GM12891 (cell line): Measurements from ENCODE around the gene ELL.

Source experiments
- DNase-seq: peaks from one replicate; pipeline ENCODE4 v3.0.0; 2011; ENCODE audit warnings: low spot score; ENCODE audit not compliant: insufficient read length
- FAIRE-seq: peaks from 2 replicates; lab custom pipeline; 2011; peaks lifted over from hg19 to GRCh38; lab: Jason Lieb, UNC
- PAX5 ChIP-seq: IDR thresholded peaks from 2 replicates; pipeline ENCODE4 v1.6.1; 2011; ENCODE audit warnings: low read length, moderate library complexity, mild to moderate bottlenecking; ENCODE audit not compliant: insufficient read depth, severe bottlenecking
- POLR2A ChIP-seq: IDR thresholded peaks from 2 replicates; pipeline ENCODE4 v1.6.1; 2011; ENCODE audit warnings: low read depth, low read length, control low read depth
- POLR2AphosphoS5 ChIP-seq: IDR thresholded peaks from 2 replicates; pipeline ENCODE4 v1.6.1; 2011; ENCODE audit warnings: low read depth, low read length, control low read depth
- POU2F2 ChIP-seq: IDR thresholded peaks from 2 replicates; pipeline ENCODE4 v1.6.1; 2011; ENCODE audit warnings: low read depth, mild to moderate bottlenecking, control low read depth, low read length, moderate library complexity
- SPI1 ChIP-seq: IDR thresholded peaks from 2 replicates; pipeline ENCODE4 v1.6.1; 2011; ENCODE audit warnings: low read depth, low read length, control low read depth
- TAF1 ChIP-seq: IDR thresholded peaks from 2 replicates; pipeline ENCODE4 v1.6.1; 2011; ENCODE audit warnings: low read depth, low read length, control low read depth

ELL gene

DNA sequence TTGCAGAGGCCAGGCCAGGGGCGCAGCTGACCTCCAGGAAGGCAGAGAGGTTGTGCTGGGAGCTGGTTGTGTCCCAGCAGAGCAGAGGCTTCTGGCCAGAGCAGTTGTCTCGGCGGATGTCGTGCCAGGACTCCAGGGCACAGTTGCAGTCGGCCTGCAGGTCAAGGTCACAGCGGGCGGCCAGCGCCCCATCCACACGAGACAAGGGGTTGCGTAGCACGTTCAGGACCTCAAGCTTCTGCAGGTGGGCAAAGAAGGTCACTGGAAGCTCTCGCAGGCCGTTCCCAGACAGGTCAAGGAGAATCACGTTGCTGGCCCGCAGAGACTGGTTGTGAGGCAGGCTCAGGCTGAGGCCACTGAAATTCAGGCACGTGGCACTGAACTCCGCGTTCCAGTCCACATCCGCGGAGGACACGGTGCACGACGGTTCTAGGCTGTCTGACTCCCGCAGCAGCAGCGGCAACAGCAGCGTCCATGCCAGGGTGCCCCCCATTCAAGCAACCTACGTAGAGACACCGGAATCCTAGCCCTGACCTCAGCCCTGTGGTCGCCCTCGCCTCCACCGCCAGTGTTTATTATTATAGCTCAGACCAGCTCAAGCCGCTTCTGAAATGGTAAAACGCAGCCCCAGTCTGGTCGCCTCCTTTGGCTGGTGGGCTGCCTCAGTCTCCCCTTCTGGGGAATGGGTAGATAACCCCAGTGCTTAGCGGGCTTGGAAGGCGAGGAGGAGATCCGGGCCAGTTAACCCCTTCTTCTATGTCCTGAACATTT lies 125.2 kb downstream of the ELL start:
- no peak for TF ChIP-seq POLR2A
- no peak for TF ChIP-seq TAF1
- TF ChIP-seq POLR2AphosphoS5 = no peak
- TF ChIP-seq PAX5 = no peak
- no peak for TF ChIP-seq POU2F2
- no peak for TF ChIP-seq SPI1
- DNase-seq (no peak), FAIRE-seq (peak; percentile 63)

- peak; percentile 80 for TF ChIP-seq POU2F2
- TF ChIP-seq SPI1 = 0 out of 2 replicates have a peak, but pooled peaks have one; percentile 45
- TF ChIP-seq POLR2A = no peak
- FAIRE-seq = peak; percentile 75
- no peak for DNase-seq
Measured at GRCh38 chr19:18393836-18394235, 128.0 kb downstream of the ELL start.

DNA sequence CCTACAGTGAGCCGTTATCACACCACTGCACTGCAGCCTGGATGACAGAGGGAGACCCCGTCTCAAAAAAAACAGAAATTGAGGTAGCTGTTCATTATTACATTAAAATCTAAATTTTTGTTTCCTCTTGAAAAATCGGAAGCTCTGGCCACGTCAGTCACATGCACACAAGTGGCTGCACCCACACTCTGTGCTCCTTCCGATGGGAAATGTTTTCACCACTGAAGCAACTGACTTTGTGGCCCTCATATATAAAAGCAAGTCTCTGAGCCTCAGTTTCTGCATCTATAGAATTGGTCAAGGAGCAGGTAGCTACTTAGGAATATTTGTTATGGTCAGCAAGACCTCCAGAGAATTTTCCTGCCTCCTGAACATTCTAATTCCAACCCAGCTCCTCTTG lies 128.9 kb downstream of the ELL start:
- FAIRE-seq (no peak), DNase-seq (no peak)
- no peak for TF ChIP-seq POLR2AphosphoS5
